Astrocyte (in vitro differentiated cells and primary cell): ENCODE data around the gene ANKEF1. TPM values are rescaled to one million over a fixed set of nuclear protein-coding genes. Genes with fewer than 3 reads are reported as not detected.
A peak's percentile ranks its signal among the peaks of the same experiment; 100 is the strongest.

ENCODE experiments used
- DNase-seq: peaks from one replicate; pipeline ENCODE4 v3.0.0-alpha.2; 2010; ENCODE audit warnings: low read depth
- FAIRE-seq: peaks from 2 replicates; lab custom pipeline; 2011; peaks lifted over from hg19 to GRCh38; lab: Jason Lieb, UNC
- H2AFZ ChIP-seq: 2 replicates; pipeline ENCODE4 v1.6.0; 2012; ENCODE audit warnings: low read depth, low read length, inconsistent platforms
- H3K27ac ChIP-seq: 2 replicates; pipeline ENCODE4 v1.5.1; 2011; ENCODE audit warnings: low read depth, low read length, inconsistent platforms
- H3K27me3 ChIP-seq: 2 replicates; pipeline ENCODE4 v1.6.0; 2011; ENCODE audit warnings: low read length, inconsistent platforms; ENCODE audit not compliant: insufficient read depth
- H3K36me3 ChIP-seq: 2 replicates; pipeline ENCODE4 v1.5.1; 2011; ENCODE audit warnings: low read length, inconsistent platforms; ENCODE audit not compliant: insufficient read depth
- H3K4me1 ChIP-seq: 2 replicates; pipeline ENCODE4 v1.5.1; 2011; ENCODE audit warnings: low read length, inconsistent platforms; ENCODE audit not compliant: insufficient read depth
- H3K4me2 ChIP-seq: 2 replicates; pipeline ENCODE4 v1.6.0; 2012; ENCODE audit warnings: low read length, inconsistent platforms
- H3K4me3 ChIP-seq: 2 replicates; pipeline ENCODE4 v1.5.1; 2011; ENCODE audit warnings: low read depth, mild to moderate bottlenecking, low read length, inconsistent platforms; ENCODE audit not compliant: insufficient read depth
- H3K79me2 ChIP-seq: 2 replicates; pipeline ENCODE4 v1.6.0; 2012; ENCODE audit warnings: mild to moderate bottlenecking, low read length, inconsistent platforms; ENCODE audit not compliant: insufficient read depth
- H3K9ac ChIP-seq: 2 replicates; pipeline ENCODE4 v1.6.0; 2012; ENCODE audit warnings: mild to moderate bottlenecking, low read length, inconsistent platforms
- H3K9me3 ChIP-seq: 2 replicates; pipeline ENCODE4 v1.5.1; 2012; ENCODE audit warnings: low read depth, mild to moderate bottlenecking, low read length, inconsistent platforms; ENCODE audit not compliant: insufficient read depth
- H4K20me1 ChIP-seq: 2 replicates; pipeline ENCODE4 v1.6.0; 2012; ENCODE audit warnings: low read length, inconsistent platforms; ENCODE audit not compliant: insufficient read depth
- H3K27ac Mint-ChIP-seq: one replicate; pipeline ENCODE4 v1.8.0; 2021; ENCODE audit warnings: mild to moderate bottlenecking, mixed read lengths; ENCODE audit not compliant: unreplicated experiment
- H3K27me3 Mint-ChIP-seq: one replicate; pipeline ENCODE4 v1.8.0; 2021; ENCODE audit warnings: low read depth, mixed read lengths; ENCODE audit not compliant: unreplicated experiment
- H3K36me3 Mint-ChIP-seq: one replicate; pipeline ENCODE4 v1.8.0; 2021; ENCODE audit warnings: low read depth, mixed read lengths; ENCODE audit not compliant: unreplicated experiment
- H3K4me1 Mint-ChIP-seq: one replicate; pipeline ENCODE4 v1.8.0; 2021; ENCODE audit warnings: low read depth, mixed read lengths; ENCODE audit not compliant: unreplicated experiment
- H3K4me3 Mint-ChIP-seq: one replicate; pipeline ENCODE4 v1.8.0; 2021; ENCODE audit warnings: mild to moderate bottlenecking, moderate library complexity, mixed read lengths; ENCODE audit not compliant: unreplicated experiment
- H3K9me3 Mint-ChIP-seq: one replicate; pipeline ENCODE4 v1.8.0; 2021; ENCODE audit warnings: mild to moderate bottlenecking, mixed read lengths; ENCODE audit not compliant: unreplicated experiment
- CTCF ChIP-seq: IDR thresholded peaks from 2 replicates; pipeline ENCODE4 v1.5.1; 2011; ENCODE audit warnings: low read depth, mild to moderate bottlenecking, inconsistent platforms, low read length, moderate library complexity; ENCODE audit not compliant: insufficient read depth
- EZH2 ChIP-seq: IDR thresholded peaks from 2 replicates; pipeline ENCODE4 v1.6.1; 2012; ENCODE audit warnings: mild to moderate bottlenecking, low read length, inconsistent platforms; ENCODE audit not compliant: insufficient read depth
- total RNA-seq: library from RNA; stranded (reverse); gene quantifications from 2 replicates; pipeline ENCODE4 v1.2.1, GENCODE V29; 2021

ANKEF1 gene
- total RNA-seq, 1 donor from 2014 or later = 3.4 TPM

GRCh38 chr20:10005885-10006284, 28.9 kb upstream of the ANKEF1 start:
- FAIRE-seq (no peak), DNase-seq (no peak)
- Histone ChIP-seq H2AFZ (no peak overlapping the region), H3K27me3 (no peaks in the 10 kb centered on the region), H3K4me2 (no peak overlapping the region), H3K79me2 (no peaks in the 10 kb centered on the region), H4K20me1 (no peaks in the 10 kb centered on the region), H3K4me3 (no peak overlapping the region), H3K36me3 (no peaks in the 10 kb centered on the region), H3K4me1 (no peaks in the 10 kb centered on the region), H3K27ac (no peak overlapping the region), H3K9me3 (no peaks in the 10 kb centered on the region), H3K9ac (no peak overlapping the region)
- TF ChIP-seq EZH2 (no peak), CTCF (no peak)
- Mint-ChIP-seq H3K9me3 (no peaks in the 10 kb centered on the region), H3K36me3 (no peaks in the 10 kb centered on the region), H3K4me3 (no peak overlapping the region), H3K4me1 (no peaks in the 10 kb centered on the region), H3K27ac (no peak overlapping the region), H3K27me3 (no peaks in the 10 kb centered on the region)

DNA sequence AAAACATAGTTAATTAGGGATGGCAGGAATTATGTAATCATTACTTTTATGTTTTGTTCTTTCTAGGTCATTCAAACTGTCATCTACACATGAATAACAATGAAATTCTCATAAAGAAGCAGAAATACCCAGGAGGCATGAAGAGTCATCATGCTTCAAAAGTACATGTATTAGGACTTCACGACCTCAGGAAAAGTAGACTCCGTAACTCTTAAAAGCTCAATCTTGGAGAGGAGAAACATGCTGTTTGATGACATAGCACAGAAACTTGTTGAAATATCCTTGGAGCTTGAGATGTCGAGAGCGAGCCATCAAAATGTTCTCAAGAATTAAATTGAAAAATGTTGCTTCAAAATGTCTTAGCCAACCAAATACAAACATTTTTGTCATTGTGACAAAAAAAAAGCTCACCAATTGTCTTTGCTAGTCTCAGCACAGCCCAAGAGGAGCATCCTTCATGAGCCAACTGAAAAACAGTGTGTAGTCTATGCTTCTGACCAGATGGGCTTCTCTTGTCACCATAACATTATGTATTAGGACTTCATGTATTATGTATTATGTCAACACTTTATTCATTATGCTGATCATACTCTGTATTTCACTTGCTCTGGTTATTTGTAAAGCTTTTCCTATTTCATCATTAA, 28.2 kb upstream of the ANKEF1 start:
- Histone ChIP-seq H3K9me3 (no peaks in the 10 kb centered on the region), H3K4me3 (no peak overlapping the region), H4K20me1 (no peaks in the 10 kb centered on the region), H2AFZ (no peak overlapping the region), H3K9ac (no peak overlapping the region), H3K27ac (no peak overlapping the region), H3K36me3 (no peaks in the 10 kb centered on the region), H3K27me3 (no peaks in the 10 kb centered on the region), H3K4me2 (no peak overlapping the region), H3K79me2 (no peaks in the 10 kb centered on the region), H3K4me1 (no peaks in the 10 kb centered on the region)
- no peak overlapping the region for H3K4me3 Mint-ChIP-seq
- FAIRE-seq (peak; percentile 39), DNase-seq (no peak)
- no peaks in the 10 kb centered on the region for H3K9me3 Mint-ChIP-seq
- TF ChIP-seq EZH2 = no peak
- TF ChIP-seq CTCF = no peak
- H3K36me3 Mint-ChIP-seq = no peaks in the 10 kb centered on the region
- no peaks in the 10 kb centered on the region for H3K4me1 Mint-ChIP-seq
- H3K27me3 Mint-ChIP-seq = no peaks in the 10 kb centered on the region
- H3K27ac Mint-ChIP-seq = no peak overlapping the region

DNA sequence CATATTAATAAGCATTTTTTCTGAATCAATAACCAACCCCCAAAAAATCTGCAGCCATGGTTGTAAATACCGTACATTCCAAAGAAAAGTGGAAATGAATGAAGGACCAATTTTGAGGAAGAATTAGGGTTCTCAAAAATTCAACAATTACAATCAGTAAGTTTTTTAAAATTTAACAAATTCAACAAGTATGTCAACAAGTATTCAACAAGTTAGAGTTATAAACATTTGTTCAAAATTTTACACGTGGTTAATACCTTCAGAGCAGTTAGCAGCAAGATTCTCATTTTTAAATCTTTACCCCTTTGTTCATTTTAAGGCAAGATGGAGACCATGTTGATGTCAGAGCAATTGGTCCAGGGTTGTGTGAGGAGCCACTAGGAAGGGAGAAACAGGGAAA, 27.6 kb upstream of the ANKEF1 start:
- Histone ChIP-seq H3K4me3 (no peak overlapping the region), H4K20me1 (no peaks in the 10 kb centered on the region), H2AFZ (no peak overlapping the region), H3K27ac (no peak overlapping the region), H3K36me3 (no peaks in the 10 kb centered on the region), H3K79me2 (no peaks in the 10 kb centered on the region), H3K4me1 (no peaks in the 10 kb centered on the region), H3K27me3 (no peaks in the 10 kb centered on the region), H3K9ac (no peak overlapping the region), H3K4me2 (no peak overlapping the region), H3K9me3 (no peaks in the 10 kb centered on the region)
- no peaks in the 10 kb centered on the region for H3K9me3 Mint-ChIP-seq
- H3K27me3 Mint-ChIP-seq = no peaks in the 10 kb centered on the region
- H3K4me1 Mint-ChIP-seq = no peaks in the 10 kb centered on the region
- H3K4me3 Mint-ChIP-seq = no peak overlapping the region
- no peak overlapping the region for H3K27ac Mint-ChIP-seq
- DNase-seq = no peak
- FAIRE-seq = no peak
- H3K36me3 Mint-ChIP-seq = no peaks in the 10 kb centered on the region
- TF ChIP-seq EZH2 (no peak), CTCF (no peak)
